C4-2B (cell line): ENCODE results near the gene ERBB4.

Experiments
- H3K27ac ChIP-seq: fragments of 450-650 bp; 2 replicates; pipeline ENCODE4 v1.5.1; 2017
- ZFX ChIP-seq: fragments of 450-650 bp; IDR thresholded peaks from 2 replicates; pipeline ENCODE4 v1.6.1; 2017
- TF ChIP-seq, protein P1 (sequence below): fragments of 450-650 bp; conservative IDR thresholded peaks from 2 replicates; pipeline ENCODE4 v1.5.1; 2017; ENCODE audit warnings: mild to moderate bottlenecking

ERBB4 gene

GRCh38 chr2:211674715-211675114 lies 863.9 kb downstream of the ERBB4 start:
- H3K27ac ChIP-seq, result no peak overlapping the region
- TF ChIP-seq, protein P1, sequence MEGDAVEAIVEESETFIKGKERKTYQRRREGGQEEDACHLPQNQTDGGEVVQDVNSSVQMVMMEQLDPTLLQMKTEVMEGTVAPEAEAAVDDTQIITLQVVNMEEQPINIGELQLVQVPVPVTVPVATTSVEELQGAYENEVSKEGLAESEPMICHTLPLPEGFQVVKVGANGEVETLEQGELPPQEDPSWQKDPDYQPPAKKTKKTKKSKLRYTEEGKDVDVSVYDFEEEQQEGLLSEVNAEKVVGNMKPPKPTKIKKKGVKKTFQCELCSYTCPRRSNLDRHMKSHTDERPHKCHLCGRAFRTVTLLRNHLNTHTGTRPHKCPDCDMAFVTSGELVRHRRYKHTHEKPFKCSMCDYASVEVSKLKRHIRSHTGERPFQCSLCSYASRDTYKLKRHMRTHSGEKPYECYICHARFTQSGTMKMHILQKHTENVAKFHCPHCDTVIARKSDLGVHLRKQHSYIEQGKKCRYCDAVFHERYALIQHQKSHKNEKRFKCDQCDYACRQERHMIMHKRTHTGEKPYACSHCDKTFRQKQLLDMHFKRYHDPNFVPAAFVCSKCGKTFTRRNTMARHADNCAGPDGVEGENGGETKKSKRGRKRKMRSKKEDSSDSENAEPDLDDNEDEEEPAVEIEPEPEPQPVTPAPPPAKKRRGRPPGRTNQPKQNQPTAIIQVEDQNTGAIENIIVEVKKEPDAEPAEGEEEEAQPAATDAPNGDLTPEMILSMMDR, result no peak
- TF ChIP-seq ZFX, result no peak

- no peak for TF ChIP-seq ZFX
- TF ChIP-seq, protein P1, result no peak
- no peak overlapping the region for H3K27ac ChIP-seq
Measured at GRCh38 chr2:211673133-211673905, 865.3 kb downstream of the ERBB4 start.

- TF ChIP-seq, protein P1, result no peak
- TF ChIP-seq ZFX, result no peak
Measured at GRCh38 chr2:211671977-211672376, 866.6 kb downstream of the ERBB4 start.

DNA sequence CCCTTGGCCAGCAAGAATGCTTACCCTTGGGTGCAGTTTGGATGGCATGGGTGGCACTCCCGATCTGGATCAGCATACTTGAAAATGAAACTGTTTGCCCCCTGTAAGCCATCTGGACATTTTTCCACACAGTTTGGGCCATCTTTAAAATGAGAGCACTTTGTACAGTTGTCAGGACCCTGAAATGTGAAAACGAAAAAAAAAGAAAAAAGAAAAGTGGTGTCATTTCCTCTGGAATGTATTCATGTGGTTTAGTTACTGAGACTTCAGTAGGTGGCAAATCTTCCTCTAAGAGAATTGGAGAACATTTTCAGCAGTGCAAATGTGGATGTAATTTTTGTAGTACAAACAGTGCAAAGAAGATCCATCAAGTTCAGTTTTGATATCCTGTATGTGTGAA lies 873.3 kb downstream of the ERBB4 start:
- TF ChIP-seq, protein P1, result no peak
- TF ChIP-seq ZFX, result no peak
- no peak overlapping the region for H3K27ac ChIP-seq

More at GRCh38 chr2:211671977-211672376, 866.6 kb downstream of the ERBB4 start:
- H3K27ac ChIP-seq, result no peak overlapping the region

DNA sequence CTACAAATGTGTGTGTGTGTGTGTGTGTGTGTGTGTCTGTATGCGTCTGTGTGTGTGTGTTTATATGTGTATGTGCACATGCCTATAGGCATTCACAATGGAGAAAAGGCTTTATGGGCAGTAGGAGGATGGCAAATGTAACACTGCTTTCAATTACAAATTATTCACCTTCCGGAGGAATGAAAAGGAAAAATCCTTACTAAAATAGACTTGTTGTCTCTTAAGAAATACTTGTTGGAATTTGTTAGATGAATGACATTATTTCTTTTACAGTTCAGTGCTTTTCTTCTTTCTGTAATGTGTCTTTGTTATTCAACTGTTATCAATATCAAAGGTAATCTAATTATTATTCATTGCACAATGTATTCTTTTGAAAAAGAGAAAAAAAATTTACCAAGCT lies 874.3 kb downstream of the ERBB4 start:
- H3K27ac ChIP-seq, result no peak overlapping the region
- TF ChIP-seq, protein P1, result no peak
- no peak for TF ChIP-seq ZFX

DNA sequence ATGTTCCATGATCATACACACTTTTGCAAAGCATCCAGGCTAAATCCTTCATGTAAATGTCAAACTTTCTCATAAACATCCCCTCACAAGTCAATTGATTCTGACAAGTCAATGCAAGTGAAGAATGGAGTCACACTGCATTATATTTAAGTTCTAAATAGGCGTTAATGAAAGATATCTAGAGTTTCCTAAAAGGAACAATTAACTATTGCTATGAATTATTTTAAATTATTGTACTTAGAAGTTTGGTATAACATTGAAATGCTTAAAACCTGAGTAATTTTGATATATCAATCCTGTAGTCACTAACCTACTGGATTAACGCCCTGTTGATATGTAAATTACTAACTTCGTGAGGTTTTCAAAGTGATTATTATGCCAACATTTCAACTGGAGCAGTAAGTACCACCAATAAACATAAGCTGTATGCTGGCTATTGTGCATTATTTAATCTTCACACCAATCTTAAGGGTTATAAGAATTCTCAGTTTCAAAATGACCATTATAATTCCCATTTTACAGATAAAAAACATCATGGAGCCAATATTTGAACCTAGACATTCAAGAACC lies 884.3 kb downstream of the ERBB4 start:
- H3K27ac ChIP-seq, result no peak overlapping the region
- TF ChIP-seq, protein P1, result no peak
- TF ChIP-seq ZFX, result no peak

GRCh38 chr2:211652327-211652726 lies 886.3 kb downstream of the ERBB4 start:
- TF ChIP-seq, protein P1, result no peak
- TF ChIP-seq ZFX, result no peak
- no peak overlapping the region for H3K27ac ChIP-seq
